Activated CD4-positive, alpha-beta memory T cell treated with anti-CD3 and anti-CD28 coated beads for 36 hours (primary cell): ENCODE results near the gene HSBP1L1. TPM values are rescaled to one million over a fixed set of nuclear protein-coding genes. Genes with fewer than 3 reads are reported as not detected.

Experiments used
- CTCF ChIA-PET: fragments of 350-600 bp; sonication (Branson Sonifier 250); formaldehyde crosslinking; loops from one replicate; lab custom pipeline; 2021; ENCODE audit warnings: antibody characterized with exemption, inconsistent platforms; lab: Charles Lee
- POLR2A ChIA-PET: fragments of 350-600 bp; sonication (Branson Sonifier 250); formaldehyde crosslinking; loops from one replicate; lab custom pipeline; 2021; ENCODE audit warnings: antibody characterized with exemption; lab: Charles Lee
- DNase-seq: peaks from one replicate; pipeline ENCODE4 v3.0.0-alpha.2; 2020
- H3K27ac Mint-ChIP-seq: one replicate; pipeline ENCODE4 v1.8.0; 2021; ENCODE audit warnings: mixed read lengths
- H3K27me3 Mint-ChIP-seq: one replicate; pipeline ENCODE4 v1.8.0; 2021; ENCODE audit warnings: mixed read lengths
- H3K36me3 Mint-ChIP-seq: one replicate; pipeline ENCODE4 v1.8.0; 2021; ENCODE audit warnings: mixed read lengths
- H3K4me1 Mint-ChIP-seq: one replicate; pipeline ENCODE4 v1.8.0; 2021; ENCODE audit warnings: low read depth, mixed read lengths
- H3K4me3 Mint-ChIP-seq: one replicate; pipeline ENCODE4 v1.8.0; 2021; ENCODE audit warnings: mild to moderate bottlenecking, mixed read lengths
- H3K9me3 Mint-ChIP-seq: one replicate; pipeline ENCODE4 v1.8.0; 2021; ENCODE audit warnings: mixed read lengths
- intact Hi-C: fragments of 100-400 bp; cut with micrococcal nuclease; formaldehyde crosslinking; loops from one replicate; pipeline ENCODE4 v1.15.1; 2023
- total RNA-seq, 2 experiments: library from RNA; stranded (reverse); gene quantifications; one replicate each; pipeline ENCODE4 v1.2.3, GENCODE V29; 2021

HSBP1L1 gene
- total RNA-seq, 2 experiments from 2014 or later, result 8.5 to 8.8 TPM

DNA sequence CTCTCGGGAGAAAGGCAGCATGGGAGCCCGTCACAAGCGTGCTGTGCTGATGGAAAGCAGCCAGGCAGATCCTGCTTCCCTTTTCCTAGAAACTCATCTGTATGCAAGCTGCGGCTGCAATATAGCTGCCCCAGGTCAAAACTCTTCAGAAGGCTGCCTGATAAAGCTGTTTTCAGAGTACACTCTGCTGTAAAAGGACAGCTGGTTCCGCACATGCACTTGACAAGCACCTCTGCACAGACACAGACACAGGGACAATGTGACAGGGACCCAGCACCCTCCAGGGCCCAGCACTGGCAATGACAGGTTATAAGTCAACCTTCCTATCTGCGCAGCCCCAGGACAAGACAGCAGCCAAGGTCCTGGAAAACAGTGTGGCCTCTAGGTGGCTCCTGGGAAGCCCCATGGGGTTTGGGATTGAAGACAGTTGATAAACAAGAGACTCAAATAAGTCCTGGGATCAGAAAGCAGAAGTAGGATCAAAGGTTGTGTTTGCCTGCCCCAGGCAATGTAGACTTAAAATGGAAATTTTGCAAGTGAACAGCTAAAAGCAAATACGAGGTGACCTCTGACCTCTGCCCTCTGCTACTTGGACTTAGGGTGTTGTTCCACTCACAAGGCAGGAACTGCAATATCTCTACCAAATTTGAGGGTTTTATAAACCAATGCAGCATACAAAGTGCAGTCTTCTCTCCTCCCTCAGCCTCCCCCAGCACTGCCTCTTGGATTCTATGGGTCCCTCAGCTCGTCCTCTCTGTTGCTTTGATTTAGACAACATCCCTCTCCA lies 29.9 kb upstream of the HSBP1L1 start:
- intact Hi-C loops, result no loop called here
- Mint-ChIP-seq H3K27ac (no peak overlapping the region), H3K36me3 (peaks cover 86% of the 10 kb centered on the region), H3K27me3 (no peaks in the 10 kb centered on the region), H3K9me3 (peaks cover 77% of the 10 kb centered on the region), H3K4me3 (no peak overlapping the region), H3K4me1 (no peaks in the 10 kb centered on the region)
- POLR2A ChIA-PET, result no interaction called here
- CTCF ChIA-PET, result no interaction called here
- DNase-seq, result no peak

DNA sequence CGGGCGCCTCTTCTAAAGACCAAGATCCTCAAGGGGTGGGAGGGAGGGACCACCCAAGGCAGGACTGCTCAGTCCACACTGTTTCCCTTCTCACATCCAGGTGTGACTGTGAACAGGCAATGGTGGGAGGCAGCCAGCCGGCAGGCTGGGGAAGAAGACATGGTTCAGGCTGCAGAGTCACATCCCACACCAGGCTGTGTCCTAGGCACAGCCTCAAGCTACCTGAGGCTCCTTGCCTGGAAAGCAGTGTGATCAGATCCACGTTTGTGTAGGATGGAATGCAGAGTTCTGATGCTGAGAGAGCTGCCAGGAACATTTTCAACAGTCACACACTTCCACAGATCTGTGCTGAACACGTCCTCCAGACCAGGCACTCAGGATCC lies 29.4 kb upstream of the HSBP1L1 start:
- DNase-seq, result no peak
- ChIA-PET CTCF (no interaction called here), POLR2A (no interaction called here)
- no peak overlapping the region for H3K4me3 Mint-ChIP-seq
- peaks cover 4% of the 10 kb centered on the region for H3K4me1 Mint-ChIP-seq
- peaks cover 71% of the 10 kb centered on the region for H3K9me3 Mint-ChIP-seq
- H3K27me3 Mint-ChIP-seq, result no peaks in the 10 kb centered on the region
- H3K27ac Mint-ChIP-seq, result no peak overlapping the region
- peaks cover 86% of the 10 kb centered on the region for H3K36me3 Mint-ChIP-seq
- intact Hi-C loops, result no loop called here

DNA sequence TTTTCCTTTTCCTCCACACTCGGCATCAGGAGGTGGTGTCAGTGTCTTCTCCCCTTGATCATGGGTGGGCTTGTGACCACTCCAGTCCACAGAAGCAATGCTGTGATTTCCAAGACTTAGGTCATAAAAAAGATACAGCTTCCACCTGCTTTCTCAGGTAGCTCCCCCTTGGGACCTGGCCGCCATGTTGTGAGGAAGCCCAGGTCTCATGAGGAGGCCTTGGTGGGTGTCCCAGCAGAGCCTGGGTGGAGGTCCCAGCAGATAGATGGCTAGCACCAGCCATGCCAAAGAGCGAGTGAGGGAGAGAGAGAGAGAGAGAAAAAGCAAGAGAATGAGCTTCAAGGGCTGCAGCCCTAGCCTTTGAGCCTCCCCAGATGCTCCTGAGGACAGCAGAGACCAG lies 28.9 kb upstream of the HSBP1L1 start:
- POLR2A ChIA-PET, result no interaction called here
- H3K36me3 Mint-ChIP-seq, result peaks cover 86% of the 10 kb centered on the region
- DNase-seq, result no peak
- H3K4me1 Mint-ChIP-seq, result peaks cover 4% of the 10 kb centered on the region
- peaks cover 67% of the 10 kb centered on the region for H3K9me3 Mint-ChIP-seq
- intact Hi-C loops, result no loop called here
- no peak overlapping the region for H3K4me3 Mint-ChIP-seq
- no peaks in the 10 kb centered on the region for H3K27me3 Mint-ChIP-seq
- no peak overlapping the region for H3K27ac Mint-ChIP-seq
- CTCF ChIA-PET, result no interaction called here

DNA sequence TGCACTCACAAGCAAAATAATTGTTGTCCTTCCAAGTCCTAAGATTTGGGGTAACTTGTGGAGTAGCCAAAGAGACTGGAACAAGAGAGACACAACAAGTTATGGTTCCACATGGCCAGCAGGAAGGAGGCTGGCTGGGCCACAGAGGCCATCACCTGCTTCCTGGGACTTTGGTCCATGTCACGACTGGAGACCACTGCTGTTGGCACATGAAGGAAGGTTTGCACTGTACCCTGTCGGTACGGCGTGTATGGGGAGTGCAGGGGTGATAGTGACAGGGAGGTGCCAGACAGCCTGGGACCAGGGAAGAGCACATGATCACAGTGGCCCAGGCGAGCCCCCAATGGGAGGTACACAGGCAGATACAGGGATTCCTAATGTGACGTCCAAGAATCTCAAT lies 28.5 kb upstream of the HSBP1L1 start:
- no peak overlapping the region for H3K27ac Mint-ChIP-seq
- ChIA-PET CTCF (no interaction called here), POLR2A (no interaction called here)
- peaks cover 4% of the 10 kb centered on the region for H3K4me1 Mint-ChIP-seq
- peaks cover 67% of the 10 kb centered on the region for H3K9me3 Mint-ChIP-seq
- H3K36me3 Mint-ChIP-seq, result peaks cover 88% of the 10 kb centered on the region
- H3K4me3 Mint-ChIP-seq, result no peak overlapping the region
- H3K27me3 Mint-ChIP-seq, result no peaks in the 10 kb centered on the region
- DNase-seq, result no peak
- intact Hi-C loops, result no loop called here

DNA sequence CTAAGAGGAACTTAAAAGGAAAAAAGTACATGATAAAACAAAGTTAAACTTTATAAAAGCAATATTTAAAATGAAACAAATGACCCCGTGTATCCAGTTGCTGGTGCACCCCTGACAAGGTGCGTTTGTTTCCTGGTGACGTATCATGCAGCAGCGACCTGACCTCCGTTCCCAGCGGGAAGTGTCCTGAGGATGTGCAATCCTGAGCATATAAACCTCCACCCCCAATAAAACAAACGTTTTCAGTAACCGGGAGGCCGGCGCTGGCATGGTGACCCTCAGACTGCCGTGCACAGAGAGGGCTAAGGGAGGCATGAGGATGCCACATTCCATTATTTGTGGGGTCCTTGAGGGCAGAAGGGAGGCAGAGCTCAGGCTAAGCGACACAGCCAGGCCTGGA lies 27.8 kb upstream of the HSBP1L1 start:
- POLR2A ChIA-PET, result no interaction called here
- H3K36me3 Mint-ChIP-seq, result peaks cover 82% of the 10 kb centered on the region
- CTCF ChIA-PET, result no interaction called here

DNA sequence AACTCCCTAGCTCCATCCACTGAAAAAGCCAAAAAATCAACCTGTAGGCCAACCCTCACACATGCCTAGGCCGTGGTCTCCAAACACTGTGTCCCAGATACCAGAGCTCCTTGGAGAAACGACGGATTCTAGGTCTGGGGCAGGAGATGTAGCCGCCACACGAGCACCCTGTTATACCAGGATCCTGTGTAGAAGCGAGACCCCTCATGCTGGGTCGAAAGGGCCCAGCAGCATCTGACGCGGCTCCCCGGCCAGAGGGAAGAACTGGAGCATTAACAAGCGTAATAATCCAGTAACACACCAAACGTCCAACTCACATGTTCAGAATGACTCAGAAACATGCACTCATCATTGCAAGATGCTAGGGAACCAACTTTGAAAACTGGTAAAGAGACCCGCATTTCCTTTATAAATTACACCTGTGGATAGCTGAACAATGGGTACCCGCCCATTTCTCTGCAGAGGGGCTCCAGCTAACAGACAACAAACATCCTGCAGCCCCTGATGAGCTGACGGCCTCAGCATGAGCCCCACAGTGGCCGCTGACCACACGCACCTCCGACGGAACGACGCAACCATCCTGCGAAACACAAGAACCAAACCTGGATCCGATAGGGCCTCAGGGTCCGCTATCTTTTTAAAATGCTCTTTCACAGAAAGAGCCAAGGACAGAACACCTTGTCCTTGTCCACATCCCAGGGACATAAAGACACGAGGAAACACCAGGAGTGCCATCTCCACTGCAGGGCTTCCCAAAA lies 27.2 kb upstream of the HSBP1L1 start:
- intact Hi-C loops, result no loop called here
- peaks cover 4% of the 10 kb centered on the region for H3K4me1 Mint-ChIP-seq
- POLR2A ChIA-PET, result no interaction called here
- H3K27ac Mint-ChIP-seq, result no peak overlapping the region
- CTCF ChIA-PET, result no interaction called here
- DNase-seq, result no peak
- H3K36me3 Mint-ChIP-seq, result peaks cover 82% of the 10 kb centered on the region
- H3K27me3 Mint-ChIP-seq, result no peaks in the 10 kb centered on the region
- H3K9me3 Mint-ChIP-seq, result peaks cover 55% of the 10 kb centered on the region
- H3K4me3 Mint-ChIP-seq, result no peak overlapping the region

More for the DNA sequence above, 27.8 kb upstream of the HSBP1L1 start:
- Mint-ChIP-seq H3K27ac (no peak overlapping the region), H3K4me1 (peaks cover 4% of the 10 kb centered on the region), H3K9me3 (peaks cover 60% of the 10 kb centered on the region), H3K4me3 (no peak overlapping the region), H3K27me3 (no peaks in the 10 kb centered on the region)
- intact Hi-C loops, result no loop called here
- DNase-seq, result no peak

DNA sequence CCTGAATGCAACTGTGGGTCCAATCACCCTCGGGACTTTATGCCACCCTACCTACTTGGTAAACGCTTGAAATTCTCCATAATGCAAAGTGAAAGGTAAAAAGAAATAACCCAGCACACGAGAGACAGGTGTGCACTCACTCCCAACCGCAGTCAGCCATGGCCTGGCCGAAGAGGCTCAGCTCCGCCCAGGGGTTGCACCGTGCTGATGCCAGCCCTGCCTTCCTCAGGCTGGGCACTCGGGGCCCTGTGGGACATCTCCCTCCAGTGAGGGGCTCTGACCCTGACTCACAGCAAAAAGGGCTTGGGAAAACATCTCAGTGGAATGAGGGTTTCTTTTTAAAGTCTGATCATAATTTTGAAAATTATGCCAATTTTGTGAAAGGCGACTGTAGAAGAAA lies 26.2 kb upstream of the HSBP1L1 start:
- H3K36me3 Mint-ChIP-seq, result peaks cover 73% of the 10 kb centered on the region
- H3K27ac Mint-ChIP-seq, result no peak overlapping the region
- no peaks in the 10 kb centered on the region for H3K27me3 Mint-ChIP-seq
- peaks cover 46% of the 10 kb centered on the region for H3K9me3 Mint-ChIP-seq
- ChIA-PET POLR2A (no interaction called here), CTCF (no interaction called here)
- intact Hi-C loops, result no loop called here
- DNase-seq, result no peak
- H3K4me1 Mint-ChIP-seq, result peaks cover 4% of the 10 kb centered on the region
- H3K4me3 Mint-ChIP-seq, result no peak overlapping the region

DNA sequence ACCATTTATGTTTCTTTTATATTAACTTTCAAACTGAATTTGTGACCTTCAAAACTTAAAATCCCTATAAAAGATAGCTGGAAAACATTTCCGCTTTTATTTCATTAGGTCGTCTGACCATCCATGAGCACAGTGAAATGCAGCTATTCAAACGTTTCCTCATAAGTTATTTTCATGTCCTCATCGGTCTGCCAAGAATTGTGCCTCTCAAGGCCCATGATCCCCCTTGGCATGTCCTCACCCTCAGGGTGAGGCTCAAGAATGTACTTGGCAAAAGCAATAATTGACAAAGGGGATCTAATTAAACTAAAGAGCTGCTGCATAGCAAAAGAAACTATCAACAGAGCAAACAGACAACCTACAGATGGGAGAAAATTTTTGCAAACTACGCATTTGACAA lies 25.3 kb upstream of the HSBP1L1 start:
- intact Hi-C loops, result no loop called here
- Mint-ChIP-seq H3K27ac (no peak overlapping the region), H3K9me3 (peaks cover 38% of the 10 kb centered on the region), H3K4me3 (no peak overlapping the region), H3K27me3 (no peaks in the 10 kb centered on the region), H3K36me3 (peaks cover 65% of the 10 kb centered on the region), H3K4me1 (peaks cover 5% of the 10 kb centered on the region)
- POLR2A ChIA-PET, result no interaction called here
- DNase-seq, result no peak
- CTCF ChIA-PET, result no interaction called here

DNA sequence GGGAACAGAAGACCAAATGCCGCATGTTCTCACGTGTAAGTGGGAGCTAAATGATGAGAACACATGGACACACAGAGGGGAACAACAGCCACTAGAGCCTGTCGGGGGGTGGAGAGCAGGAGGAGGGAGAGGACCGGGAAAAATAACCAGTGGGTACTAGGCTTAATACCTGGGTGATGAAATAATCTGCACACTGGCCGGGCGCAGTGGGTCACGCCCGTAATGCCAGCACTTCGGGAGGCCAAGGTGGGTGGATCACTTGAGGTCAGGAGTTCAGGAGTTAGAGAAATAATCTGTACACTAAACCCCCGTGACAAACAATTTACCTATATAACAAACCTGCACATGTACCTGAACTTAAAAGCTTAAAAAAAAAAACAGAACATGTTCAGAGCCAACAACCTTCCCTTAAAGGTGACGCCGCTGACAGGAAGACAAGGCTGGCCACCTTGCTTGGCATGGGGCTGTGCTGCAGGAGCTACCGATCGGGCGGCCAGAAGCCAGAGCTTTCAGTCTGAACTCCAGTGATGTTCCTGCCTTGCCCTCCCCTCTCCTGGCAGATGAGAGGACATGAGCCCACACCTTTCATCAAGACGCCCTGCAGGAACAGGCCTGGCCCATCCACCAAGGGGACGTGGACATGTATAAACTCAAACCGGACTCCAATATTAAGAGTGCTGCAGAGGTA lies 24.2 kb upstream of the HSBP1L1 start:
- ChIA-PET POLR2A (no interaction called here), CTCF (no interaction called here)
- peaks cover 54% of the 10 kb centered on the region for H3K36me3 Mint-ChIP-seq

DNA sequence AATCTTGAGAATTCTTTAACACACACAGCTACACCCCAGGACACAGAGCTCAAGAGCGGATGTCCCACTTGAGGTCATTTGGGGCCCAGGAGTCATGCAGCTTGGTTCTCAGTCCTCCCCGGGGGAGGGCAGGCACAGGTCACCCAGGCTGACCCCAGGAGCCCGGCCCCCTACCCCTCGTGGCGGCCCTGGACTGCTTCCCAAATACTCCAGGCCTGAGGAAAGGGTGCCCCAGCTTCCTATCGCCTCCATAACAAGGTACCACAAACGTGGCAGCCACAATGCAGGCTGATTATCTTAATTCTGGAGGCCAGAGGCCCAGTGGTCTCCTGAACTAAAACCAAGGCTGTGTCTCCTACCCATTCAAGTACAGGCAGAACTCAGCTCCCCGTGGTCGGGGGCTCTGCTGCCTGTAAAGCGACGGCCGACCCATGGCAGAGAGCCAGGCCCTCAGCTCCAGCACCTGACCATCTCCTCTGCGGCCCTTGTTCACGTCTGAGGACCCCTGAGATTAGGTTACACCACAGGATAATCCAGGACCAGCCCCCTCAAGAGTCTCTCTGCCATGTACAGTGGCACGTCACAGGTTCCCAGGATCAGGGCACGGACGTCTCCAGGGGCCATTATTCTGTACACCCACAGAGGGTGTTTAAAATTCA lies 23.5 kb upstream of the HSBP1L1 start:
- intact Hi-C loops, result no loop called here
- Mint-ChIP-seq H3K27ac (no peak overlapping the region), H3K4me1 (peaks cover 20% of the 10 kb centered on the region), H3K4me3 (no peak overlapping the region), H3K9me3 (peaks cover 21% of the 10 kb centered on the region), H3K36me3 (peaks cover 47% of the 10 kb centered on the region), H3K27me3 (no peaks in the 10 kb centered on the region)
- ChIA-PET CTCF (no interaction called here), POLR2A (no interaction called here)
- no peak for DNase-seq

More for the DNA sequence above, 24.2 kb upstream of the HSBP1L1 start:
- no peaks in the 10 kb centered on the region for H3K27me3 Mint-ChIP-seq
- H3K9me3 Mint-ChIP-seq, result peaks cover 28% of the 10 kb centered on the region
- H3K4me1 Mint-ChIP-seq, result peaks cover 16% of the 10 kb centered on the region
- DNase-seq, result no peak
- intact Hi-C loops, result no loop called here
- H3K27ac Mint-ChIP-seq, result no peak overlapping the region
- no peak overlapping the region for H3K4me3 Mint-ChIP-seq

DNA sequence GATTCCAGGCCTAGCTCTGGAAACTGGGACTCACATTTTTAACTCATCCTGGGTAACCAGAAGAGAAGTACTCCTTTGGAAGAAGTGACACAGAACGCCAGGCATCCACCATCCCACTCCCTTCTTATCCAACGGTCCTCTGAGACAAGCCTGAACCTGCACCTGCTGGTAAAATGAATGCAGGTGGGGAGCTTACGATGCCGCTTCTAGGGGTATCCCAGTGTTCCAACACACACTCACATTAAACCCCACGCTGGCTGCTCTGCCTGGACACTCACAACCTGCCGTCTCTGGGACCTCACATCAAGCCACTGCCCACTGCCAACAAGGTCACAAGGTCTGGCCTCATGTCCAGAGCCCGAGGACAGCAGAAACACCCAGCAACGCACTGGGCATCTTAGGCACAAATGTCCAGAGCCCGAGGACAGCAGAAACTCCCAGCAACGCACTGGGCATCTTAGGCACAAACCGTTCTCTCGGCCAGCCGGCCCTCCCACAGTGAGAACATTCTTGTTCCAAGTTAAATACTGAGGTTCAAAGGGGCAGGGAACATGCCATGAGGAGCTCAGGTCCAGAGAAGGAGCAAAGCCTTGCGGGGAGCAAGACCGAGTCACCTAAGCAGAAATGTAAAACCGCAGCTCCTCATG lies 22.8 kb upstream of the HSBP1L1 start:
- peaks cover 40% of the 10 kb centered on the region for H3K36me3 Mint-ChIP-seq
- no peaks in the 10 kb centered on the region for H3K27me3 Mint-ChIP-seq
- H3K27ac Mint-ChIP-seq, result no peak overlapping the region
- POLR2A ChIA-PET, result interaction anchor here (1.1 kb wide), 1 partner anchor 10 kb away, joined by 3 read pairs; the partner anchor contains the start of gene SLC66A2
- H3K9me3 Mint-ChIP-seq, result peaks cover 16% of the 10 kb centered on the region
- intact Hi-C loops, result no loop called here
- no peak for DNase-seq
- peaks cover 26% of the 10 kb centered on the region for H3K4me1 Mint-ChIP-seq
- H3K4me3 Mint-ChIP-seq, result no peak overlapping the region
- CTCF ChIA-PET, result no interaction called here
